PC-3 (cell line): ENCODE data around the gene FLT1.

Source experiments
- CTCF ChIP-seq: fragments of 300-600 bp; sonication (generic); conservative IDR thresholded peaks from 2 replicates; pipeline ENCODE4 v1.5.1; 2017; ENCODE audit warnings: antibody characterized with exemption, low read depth, mild to moderate bottlenecking, low read length
- EZH2 ChIP-seq: fragments of 300-600 bp; sonication (generic); IDR thresholded peaks from one replicate; pipeline ENCODE4 v1.6.1; 2017; ENCODE audit warnings: antibody characterized with exemption, mild to moderate bottlenecking, low read length; ENCODE audit not compliant: unreplicated experiment

- TF ChIP-seq CTCF: no peak
- TF ChIP-seq EZH2: no peak
Observed at GRCh38 chr13:28494504-28494777, 487 bp downstream of the FLT1 start.
